Neural cell (in vitro differentiated cells): ENCODE data around the gene SLC35A3. TPM values are rescaled to one million over a fixed set of nuclear protein-coding genes. Genes with fewer than 3 reads are reported as not detected.

Experiments used
- H2AFZ ChIP-seq: fragments of 200-600, 300-800 bp; sonication (generic), shearing (Covaris generic); 2 replicates; pipeline ENCODE4 v1.6.0; 2014; ENCODE audit warnings: low read depth, mild to moderate bottlenecking, antibody characterized with exemption, low read length, moderate library complexity
- H3F3A ChIP-seq: fragments of 200-600 bp; shearing (Covaris generic); 2 replicates; pipeline ENCODE4 v1.6.1; 2016; ENCODE audit warnings: mild to moderate bottlenecking, moderate library complexity, mixed read lengths, antibody characterized with exemption, low read length; ENCODE audit not compliant: insufficient read depth, poor library complexity, severe bottlenecking
- H3K27ac ChIP-seq: fragments of 200-600, 300-800 bp; sonication (generic), shearing (Covaris generic); 2 replicates; pipeline ENCODE4 v1.5.1; 2014; ENCODE audit warnings: mild to moderate bottlenecking, low read length, moderate library complexity
- H3K27me3 ChIP-seq: fragments of 300-800, 200-600 bp; sonication (generic), shearing (Covaris generic); 2 replicates; pipeline ENCODE4 v1.6.0; 2014; ENCODE audit warnings: mild to moderate bottlenecking, low read depth, low read length, moderate library complexity; ENCODE audit not compliant: insufficient read depth
- H3K36me3 ChIP-seq: fragments of 300-800, 200-600 bp; sonication (generic), shearing (Covaris generic); 2 replicates; pipeline ENCODE4 v1.5.1; 2014; ENCODE audit warnings: mild to moderate bottlenecking, antibody characterized with exemption, low read length, moderate library complexity; ENCODE audit not compliant: insufficient read depth
- H3K4me2 ChIP-seq: fragments of 300-800, 200-600 bp; sonication (generic), shearing (Covaris generic); 2 replicates; pipeline ENCODE4 v1.6.0; 2014; ENCODE audit warnings: mild to moderate bottlenecking, low read length
- H3K4me3 ChIP-seq: fragments of 300-800, 200-600 bp; sonication (generic), shearing (Covaris generic); 2 replicates; pipeline ENCODE4 v1.5.1; 2014; ENCODE audit warnings: mild to moderate bottlenecking, low read length, moderate library complexity
- H3K79me2 ChIP-seq: fragments of 200-600 bp; shearing (Covaris generic); replicated peaks from 2 replicates; pipeline ENCODE4 v1.6.0; 2014; ENCODE audit warnings: mild to moderate bottlenecking, low read length, moderate library complexity; ENCODE audit not compliant: insufficient read depth
- H3K9ac ChIP-seq: fragments of 300-800, 200-600 bp; sonication (generic), shearing (Covaris generic); 2 replicates; pipeline ENCODE4 v1.6.1; 2016; ENCODE audit warnings: mild to moderate bottlenecking, low read length, mixed read lengths
- H3K9me2 ChIP-seq: fragments of 200-600 bp; shearing (Covaris generic); 2 replicates; pipeline ENCODE4 v1.6.1; 2016; ENCODE audit warnings: mild to moderate bottlenecking, low read length, mixed read lengths; ENCODE audit not compliant: insufficient read depth
- H3K9me3 ChIP-seq: fragments of 200-600, 300-800 bp; sonication (generic), shearing (Covaris generic); 2 replicates; pipeline ENCODE4 v1.6.1; 2016; ENCODE audit warnings: mild to moderate bottlenecking, mixed run types, low read length, moderate library complexity, mixed read lengths
- H4K20me1 ChIP-seq: fragments of 200-600 bp; shearing (Covaris generic); 2 replicates; pipeline ENCODE4 v1.6.1; 2016; ENCODE audit warnings: mild to moderate bottlenecking, mixed run types; ENCODE audit not compliant: insufficient read depth
- CTCF ChIP-seq: fragments of 450-650 bp; IDR thresholded peaks from 2 replicates; pipeline ENCODE4 v1.5.1; 2014; ENCODE audit warnings: antibody characterized with exemption, mild to moderate bottlenecking, moderate library complexity; ENCODE audit not compliant: poor library complexity, severe bottlenecking
- EP300 ChIP-seq: fragments of 450-650 bp; conservative IDR thresholded peaks from 2 replicates; pipeline ENCODE4 v1.6.1; 2014; ENCODE audit warnings: antibody characterized with exemption, mild to moderate bottlenecking, moderate library complexity; ENCODE audit not compliant: poor library complexity, severe bottlenecking
- EZH2 ChIP-seq: fragments of 200-600, 300-800 bp; shearing (Covaris generic), sonication (generic); IDR thresholded peaks from 2 replicates; pipeline ENCODE4 v1.6.1; 2014; ENCODE audit warnings: antibody characterized with exemption, low read length, borderline replicate concordance, mild to moderate bottlenecking; ENCODE audit not compliant: insufficient read depth, poor library complexity, severe bottlenecking
- MXI1 ChIP-seq: fragments of 450-650 bp; conservative IDR thresholded peaks from 2 replicates; pipeline ENCODE4 v1.6.1; 2014; ENCODE audit warnings: antibody characterized with exemption, mild to moderate bottlenecking; ENCODE audit not compliant: poor library complexity, severe bottlenecking
- POLR2AphosphoS5 ChIP-seq: IDR thresholded peaks from 2 replicates; pipeline ENCODE4 v1.6.1; 2012
- RAD21 ChIP-seq: fragments of 450-650 bp; conservative IDR thresholded peaks from 2 replicates; pipeline ENCODE4 v1.6.1; 2014; ENCODE audit warnings: antibody characterized with exemption, mild to moderate bottlenecking, moderate library complexity
- SMC3 ChIP-seq: fragments of 450-650 bp; conservative IDR thresholded peaks from 2 replicates; pipeline ENCODE4 v1.6.1; 2014; ENCODE audit warnings: antibody characterized with exemption, mild to moderate bottlenecking, moderate library complexity; ENCODE audit not compliant: poor library complexity
- TAF1 ChIP-seq: IDR thresholded peaks from 2 replicates; pipeline ENCODE4 v1.6.1; 2012; ENCODE audit warnings: low read depth
- polyA plus RNA-seq: library from polyadenylated mRNA; depleted of rRNA; stranded (reverse); fragments of >200 nt; gene quantifications from 2 replicates; pipeline ENCODE4 v1.2.3, GENCODE V29; 2014
- TF ChIP-seq, protein P1 (sequence below): IDR thresholded peaks from 2 replicates; pipeline ENCODE4 v1.6.1; 2012; ENCODE audit warnings: borderline replicate concordance

SLC35A3 gene
- polyA plus RNA-seq, 1 donor from 2014 or later = 26.8 TPM

- no peak overlapping the region for H3K4me3 ChIP-seq
- H3K9ac ChIP-seq = no peak overlapping the region
- H3K9me3 ChIP-seq = no peaks in the 10 kb centered on the region
- H3K27me3 ChIP-seq = no peaks in the 10 kb centered on the region
- no peaks in the 10 kb centered on the region for H3K79me2 ChIP-seq
- no peak for TF ChIP-seq EP300
- TF ChIP-seq MXI1 = no peak
- TF ChIP-seq SMC3 = no peak
- TF ChIP-seq, protein P1, sequence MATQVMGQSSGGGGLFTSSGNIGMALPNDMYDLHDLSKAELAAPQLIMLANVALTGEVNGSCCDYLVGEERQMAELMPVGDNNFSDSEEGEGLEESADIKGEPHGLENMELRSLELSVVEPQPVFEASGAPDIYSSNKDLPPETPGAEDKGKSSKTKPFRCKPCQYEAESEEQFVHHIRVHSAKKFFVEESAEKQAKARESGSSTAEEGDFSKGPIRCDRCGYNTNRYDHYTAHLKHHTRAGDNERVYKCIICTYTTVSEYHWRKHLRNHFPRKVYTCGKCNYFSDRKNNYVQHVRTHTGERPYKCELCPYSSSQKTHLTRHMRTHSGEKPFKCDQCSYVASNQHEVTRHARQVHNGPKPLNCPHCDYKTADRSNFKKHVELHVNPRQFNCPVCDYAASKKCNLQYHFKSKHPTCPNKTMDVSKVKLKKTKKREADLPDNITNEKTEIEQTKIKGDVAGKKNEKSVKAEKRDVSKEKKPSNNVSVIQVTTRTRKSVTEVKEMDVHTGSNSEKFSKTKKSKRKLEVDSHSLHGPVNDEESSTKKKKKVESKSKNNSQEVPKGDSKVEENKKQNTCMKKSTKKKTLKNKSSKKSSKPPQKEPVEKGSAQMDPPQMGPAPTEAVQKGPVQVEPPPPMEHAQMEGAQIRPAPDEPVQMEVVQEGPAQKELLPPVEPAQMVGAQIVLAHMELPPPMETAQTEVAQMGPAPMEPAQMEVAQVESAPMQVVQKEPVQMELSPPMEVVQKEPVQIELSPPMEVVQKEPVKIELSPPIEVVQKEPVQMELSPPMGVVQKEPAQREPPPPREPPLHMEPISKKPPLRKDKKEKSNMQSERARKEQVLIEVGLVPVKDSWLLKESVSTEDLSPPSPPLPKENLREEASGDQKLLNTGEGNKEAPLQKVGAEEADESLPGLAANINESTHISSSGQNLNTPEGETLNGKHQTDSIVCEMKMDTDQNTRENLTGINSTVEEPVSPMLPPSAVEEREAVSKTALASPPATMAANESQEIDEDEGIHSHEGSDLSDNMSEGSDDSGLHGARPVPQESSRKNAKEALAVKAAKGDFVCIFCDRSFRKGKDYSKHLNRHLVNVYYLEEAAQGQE = no peak
- no peak for TF ChIP-seq TAF1
- TF ChIP-seq CTCF = no peak
- TF ChIP-seq POLR2AphosphoS5 = no peak
- no peak for TF ChIP-seq RAD21
- no peak for TF ChIP-seq EZH2
- H3K4me2 ChIP-seq = no peak overlapping the region
- H3K27ac ChIP-seq = no peak overlapping the region
- no peaks in the 10 kb centered on the region for H4K20me1 ChIP-seq
- H3F3A ChIP-seq = no peaks in the 10 kb centered on the region
- no peaks in the 10 kb centered on the region for H3K36me3 ChIP-seq
- H3K9me2 ChIP-seq = no peaks in the 10 kb centered on the region
- no peak overlapping the region for H2AFZ ChIP-seq
Observed at GRCh38 chr1:99955375-99955774, 14.4 kb upstream of the SLC35A3 start.

GRCh38 chr1:99956755-99957154 is 13.0 kb upstream of the SLC35A3 start:
- Histone ChIP-seq H3K36me3 (no peaks in the 10 kb centered on the region), H3K4me2 (no peak overlapping the region), H3K79me2 (no peaks in the 10 kb centered on the region), H3K9me2 (no peaks in the 10 kb centered on the region), H3K27ac (no peak overlapping the region), H3K4me3 (no peak overlapping the region), H4K20me1 (no peaks in the 10 kb centered on the region), H3F3A (no peaks in the 10 kb centered on the region), H3K9ac (no peak overlapping the region), H3K27me3 (no peaks in the 10 kb centered on the region), H3K9me3 (no peaks in the 10 kb centered on the region), H2AFZ (no peak overlapping the region)
- TF ChIP-seq CTCF = no peak
- no peak for TF ChIP-seq RAD21
- TF ChIP-seq, protein P1 = no peak
- no peak for TF ChIP-seq EZH2
- no peak for TF ChIP-seq TAF1
- no peak for TF ChIP-seq POLR2AphosphoS5
- no peak for TF ChIP-seq SMC3
- no peak for TF ChIP-seq MXI1
- TF ChIP-seq EP300 = no peak
